Kidney (tissue), 14 donors: ENCODE data around the gene SH3D19. TPM values are rescaled to one million over a fixed set of nuclear protein-coding genes. Genes with fewer than 3 reads are reported as not detected.

Source experiments
- DNase-seq, 5 donors: peaks; one replicate each; pipeline ENCODE4 v3.0.0-alpha.2; 2013 to 2020
- FAIRE-seq: peaks from 2 replicates; lab custom pipeline; 2012; peaks lifted over from hg19 to GRCh38; lab: Jason Lieb, UNC
- H3K27ac ChIP-seq, 2 donors: one replicate each; pipeline ENCODE4 v1.7.0; 2013; ENCODE audit warnings: low read depth in 2 of 2, low read length in 2 of 2, inconsistent platforms in 1 of 2
- H3K27me3 ChIP-seq: one replicate; pipeline ENCODE4 v1.7.1; 2013; ENCODE audit warnings: low read length, inconsistent platforms; ENCODE audit not compliant: control insufficient read depth, insufficient read depth
- H3K36me3 ChIP-seq, 3 donors: one replicate each; pipeline versions ENCODE4 v1.7.0 to v1.7.1; 2013; ENCODE audit warnings: low read length in 3 of 3, control low read depth in 1 of 3, inconsistent platforms in 1 of 3; ENCODE audit not compliant: insufficient read depth in 3 of 3, control insufficient read depth in 2 of 3
- H3K4me1 ChIP-seq, 3 donors: one replicate each; pipeline versions ENCODE4 v1.7.0 to v1.7.1; 2013; ENCODE audit warnings: low read length in 3 of 3, inconsistent platforms in 1 of 3, low read depth in 1 of 3; ENCODE audit not compliant: control insufficient read depth in 2 of 3, insufficient read depth in 2 of 3
- H3K4me3 ChIP-seq, 3 donors: one replicate each; pipeline versions ENCODE4 v1.7.0 to v1.8.1; 2013; ENCODE audit warnings: low read length in 3 of 3, control low read depth in 1 of 3, inconsistent platforms in 1 of 3
- H3K9ac ChIP-seq, 3 donors: one replicate each; pipeline versions ENCODE4 v1.7.0 to v1.7.1; 2013; ENCODE audit warnings: low read length in 3 of 3, control low read depth in 1 of 3, inconsistent platforms in 1 of 3
- H3K9me3 ChIP-seq, 3 donors: one replicate each; pipeline versions ENCODE4 v1.7.0 to v1.7.1; 2013; ENCODE audit warnings: low read length in 3 of 3, control low read depth in 1 of 3, inconsistent platforms in 1 of 3; ENCODE audit not compliant: control insufficient read depth in 2 of 3, insufficient read depth in 1 of 3
- CTCF ChIP-seq: IDR thresholded peaks from 3 replicates; pipeline ENCODE4 v1.5.1; 2012; ENCODE audit warnings: mild to moderate bottlenecking, moderate library complexity, borderline replicate concordance; ENCODE audit not compliant: insufficient read depth; ENCODE audit errors: extremely low read depth
- intact Hi-C: fragments of 100-400 bp; cut with DNase I; formaldehyde crosslinking; loops from one replicate; pipeline ENCODE4 v1.11.1; 2022
- polyA plus RNA-seq: library from polyadenylated mRNA; stranded (reverse); fragments of 350-450 nt; fragmentation: Illumina TruSeq; extraction: RNeasy Lipid Tissue Mini Kit (QIAGEN cat#74804); gene quantifications from one replicate; pipeline ENCODE4 v1.2.3, GENCODE V29; 2014; ENCODE audit warnings: low read depth, low replicate concordance; ENCODE audit not compliant: insufficient read depth
- total RNA-seq: library from RNA; stranded (reverse); fragmentation: NEBNext Ultra II Directional; extraction: Animal tissue kit (Norgen Biotek cat#: 25700); gene quantifications from one replicate; pipeline ENCODE4 v1.2.1, GENCODE V29; 2021
- donor health status: control.
- donor health status: control.
- donor health status: control.
- donor health status: control.
- donor health status: control.
- donor health status: DM: yes; HTN: yes; CAD: no.
- donor health status: Normal renal cell carcinoma (clear cell type).

Gene SH3D19
- total and polyA plus RNA-seq, 2 donors from 2014 or later, result 13.6 to 36.8 TPM

GRCh38 chr4:151158979-151159378 lies 166.4 kb downstream of the SH3D19 start:
- DNase-seq, result no peak
- Histone ChIP-seq H3K4me1 (no peaks in the 10 kb centered on the region), H3K4me3 (no peak overlapping the region), H3K27ac (no peak overlapping the region), H3K36me3 (no peaks in the 10 kb centered on the region), H3K9ac (no peak overlapping the region), H3K27me3 (no peaks in the 10 kb centered on the region), H3K9me3 (no peaks in the 10 kb centered on the region)
- intact Hi-C loops, result no loop called here
- TF ChIP-seq CTCF, result no peak
- FAIRE-seq, result no peak

- Histone ChIP-seq H3K9ac (no peak overlapping the region), H3K36me3 (no peaks in the 10 kb centered on the region), H3K4me1 (no peaks in the 10 kb centered on the region), H3K27me3 (no peaks in the 10 kb centered on the region), H3K4me3 (no peak overlapping the region), H3K27ac (no peak overlapping the region), H3K9me3 (no peaks in the 10 kb centered on the region)
- FAIRE-seq (no peak), DNase-seq (no peak)
- TF ChIP-seq CTCF, result no peak
- intact Hi-C loops, result no loop called here
These were observed 167.9 kb downstream of the SH3D19 start for GRCh38 chr4:151157543-151157942.

GRCh38 chr4:151153585-151153984 lies 171.8 kb downstream of the SH3D19 start:
- no peak for TF ChIP-seq CTCF
- peaks cover 0 to under 1% (median 0%) of the 10 kb centered on the region in 3 donors for H3K36me3 ChIP-seq
- H3K4me3 ChIP-seq, result no peak overlapping the region
- H3K27me3 ChIP-seq, result no peaks in the 10 kb centered on the region
- no peaks in the 10 kb centered on the region for H3K4me1 ChIP-seq
- FAIRE-seq (no peak), DNase-seq (peak in 1 of 5 donors; percentile 18)
- H3K9me3 ChIP-seq, result no peaks in the 10 kb centered on the region
- H3K27ac ChIP-seq, result no peak overlapping the region
- no peak overlapping the region for H3K9ac ChIP-seq
- intact Hi-C loops, result no loop called here

GRCh38 chr4:151152028-151152427 lies 173.4 kb downstream of the SH3D19 start:
- TF ChIP-seq CTCF, result no peak
- H3K27ac ChIP-seq, result no peak overlapping the region
- intact Hi-C loops, result no loop called here
- no peaks in the 10 kb centered on the region for H3K9me3 ChIP-seq
- no peak for DNase-seq
- H3K4me1 ChIP-seq, result no peaks in the 10 kb centered on the region
- H3K36me3 ChIP-seq, result peaks cover 0 to 16% (median under 1%) of the 10 kb centered on the region in 3 donors
- no peaks in the 10 kb centered on the region for H3K27me3 ChIP-seq
- FAIRE-seq, result no peak
- H3K4me3 ChIP-seq, result no peak overlapping the region
- no peak overlapping the region for H3K9ac ChIP-seq
